ENCODE measurements around the gene MORF4L2. TPM values are rescaled to one million over a fixed set of nuclear protein-coding genes. Genes with fewer than 3 reads are reported as not detected.

MORF4L2 gene, protein sequence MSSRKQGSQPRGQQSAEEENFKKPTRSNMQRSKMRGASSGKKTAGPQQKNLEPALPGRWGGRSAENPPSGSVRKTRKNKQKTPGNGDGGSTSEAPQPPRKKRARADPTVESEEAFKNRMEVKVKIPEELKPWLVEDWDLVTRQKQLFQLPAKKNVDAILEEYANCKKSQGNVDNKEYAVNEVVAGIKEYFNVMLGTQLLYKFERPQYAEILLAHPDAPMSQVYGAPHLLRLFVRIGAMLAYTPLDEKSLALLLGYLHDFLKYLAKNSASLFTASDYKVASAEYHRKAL
- 100 to 1,000 TPM; 132 to 256 (median 144) TPM for total RNA-seq

DNA sequence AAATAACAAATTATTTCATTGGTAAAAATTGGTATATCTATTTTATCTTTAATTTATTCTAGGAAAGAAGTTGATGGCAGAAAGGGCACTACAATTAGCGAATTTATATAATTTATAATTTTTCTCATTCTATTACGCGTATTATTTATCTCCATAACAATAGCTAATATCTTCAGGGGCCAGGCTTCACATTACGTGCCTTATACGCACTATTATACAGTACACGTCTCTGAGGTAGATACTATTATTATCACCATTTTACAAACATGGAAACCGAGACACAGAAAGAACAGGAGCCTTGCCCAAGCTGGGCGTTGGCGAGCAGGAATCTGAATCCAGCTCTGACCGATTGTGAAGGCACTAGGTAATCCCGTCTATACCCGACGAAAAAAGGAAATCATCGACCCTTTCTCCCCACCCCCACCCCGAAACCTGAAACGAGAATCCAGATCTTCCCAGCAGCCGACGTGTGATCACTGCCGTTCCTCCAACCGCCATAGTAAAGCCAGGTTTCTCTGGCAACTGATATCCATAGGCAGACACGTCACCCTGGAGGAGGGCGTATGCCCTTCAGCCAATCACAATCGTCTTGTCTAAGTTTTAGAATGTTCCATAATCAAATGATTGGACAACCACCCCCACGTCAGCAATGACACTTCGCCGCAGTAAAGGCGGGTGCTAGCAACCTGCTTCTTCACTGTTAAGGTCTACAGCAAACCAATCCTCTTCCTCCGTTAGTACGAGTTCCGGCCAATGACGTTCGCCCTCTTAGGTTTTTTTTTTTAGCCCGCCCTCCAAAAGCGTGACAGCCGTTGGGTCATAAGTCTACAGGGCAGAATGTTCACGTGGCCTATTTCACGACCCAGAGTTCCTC is at the start of gene MORF4L2:
Gene MORF4L2, minus strand, starts transcription at position 501 of the 874 bp plus-strand sequence. CDS start 9,672 bp downstream, outside the sequence.
- TF ChIP-seq, protein P1, sequence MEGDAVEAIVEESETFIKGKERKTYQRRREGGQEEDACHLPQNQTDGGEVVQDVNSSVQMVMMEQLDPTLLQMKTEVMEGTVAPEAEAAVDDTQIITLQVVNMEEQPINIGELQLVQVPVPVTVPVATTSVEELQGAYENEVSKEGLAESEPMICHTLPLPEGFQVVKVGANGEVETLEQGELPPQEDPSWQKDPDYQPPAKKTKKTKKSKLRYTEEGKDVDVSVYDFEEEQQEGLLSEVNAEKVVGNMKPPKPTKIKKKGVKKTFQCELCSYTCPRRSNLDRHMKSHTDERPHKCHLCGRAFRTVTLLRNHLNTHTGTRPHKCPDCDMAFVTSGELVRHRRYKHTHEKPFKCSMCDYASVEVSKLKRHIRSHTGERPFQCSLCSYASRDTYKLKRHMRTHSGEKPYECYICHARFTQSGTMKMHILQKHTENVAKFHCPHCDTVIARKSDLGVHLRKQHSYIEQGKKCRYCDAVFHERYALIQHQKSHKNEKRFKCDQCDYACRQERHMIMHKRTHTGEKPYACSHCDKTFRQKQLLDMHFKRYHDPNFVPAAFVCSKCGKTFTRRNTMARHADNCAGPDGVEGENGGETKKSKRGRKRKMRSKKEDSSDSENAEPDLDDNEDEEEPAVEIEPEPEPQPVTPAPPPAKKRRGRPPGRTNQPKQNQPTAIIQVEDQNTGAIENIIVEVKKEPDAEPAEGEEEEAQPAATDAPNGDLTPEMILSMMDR (IDR thresholded peaks at IDR 0.05; ENCODE audit: low read depth) = no peak

DNA sequence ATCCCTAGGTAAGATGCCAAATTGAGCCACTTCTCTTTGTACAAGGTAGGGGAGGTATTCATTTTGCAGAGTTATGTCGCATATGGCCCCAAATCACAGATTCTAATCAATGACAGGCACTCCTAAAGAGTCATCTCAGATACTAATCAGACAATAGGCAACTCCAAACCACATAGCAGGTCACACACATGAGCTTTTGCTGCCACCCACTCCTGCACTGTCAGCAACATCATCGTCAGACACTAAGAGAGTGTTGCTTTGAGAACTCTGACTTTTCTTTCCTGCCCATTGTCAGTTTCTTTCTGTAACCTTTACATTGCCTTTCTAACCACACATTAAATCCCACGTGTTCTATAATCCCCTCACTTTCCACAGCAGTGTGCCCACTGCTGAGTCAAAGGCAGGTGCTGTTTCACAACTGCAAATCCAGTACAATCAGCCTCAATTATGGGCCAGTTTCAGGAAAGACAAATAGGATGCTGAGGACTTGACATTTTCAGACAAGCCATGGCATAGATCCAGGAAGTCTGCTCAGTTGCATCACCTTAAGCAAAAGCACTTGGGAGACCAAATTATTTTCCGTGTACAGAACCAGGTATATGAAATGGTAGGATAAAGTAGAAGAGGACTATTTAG is 47.7 kb upstream of the MORF4L2 start:
- TF ChIP-seq, protein P1 (IDR thresholded peaks at IDR 0.05; ENCODE audit: low read depth) = no peak

DNA sequence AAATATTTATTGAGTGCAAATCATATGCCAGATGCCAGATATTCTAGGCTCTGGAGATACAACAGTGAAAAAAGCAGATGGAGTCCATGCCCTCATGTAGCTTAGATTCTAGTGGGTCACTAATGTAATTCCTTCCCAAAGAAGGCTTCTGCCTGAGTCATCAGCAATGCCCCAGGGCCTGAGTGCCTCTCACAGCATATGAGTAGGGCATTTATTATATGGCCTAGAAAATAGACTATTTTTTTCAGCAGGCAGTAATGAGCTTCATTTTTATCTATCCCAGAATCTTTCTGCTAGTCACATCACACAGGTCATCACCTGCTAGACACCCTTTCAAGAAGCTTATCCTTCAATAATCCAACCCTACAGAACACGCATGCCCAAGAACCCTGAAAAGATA is 46.5 kb upstream of the MORF4L2 start:
- TF ChIP-seq, protein P1 (IDR thresholded peaks at IDR 0.05; ENCODE audit: low read depth) = no peak

DNA sequence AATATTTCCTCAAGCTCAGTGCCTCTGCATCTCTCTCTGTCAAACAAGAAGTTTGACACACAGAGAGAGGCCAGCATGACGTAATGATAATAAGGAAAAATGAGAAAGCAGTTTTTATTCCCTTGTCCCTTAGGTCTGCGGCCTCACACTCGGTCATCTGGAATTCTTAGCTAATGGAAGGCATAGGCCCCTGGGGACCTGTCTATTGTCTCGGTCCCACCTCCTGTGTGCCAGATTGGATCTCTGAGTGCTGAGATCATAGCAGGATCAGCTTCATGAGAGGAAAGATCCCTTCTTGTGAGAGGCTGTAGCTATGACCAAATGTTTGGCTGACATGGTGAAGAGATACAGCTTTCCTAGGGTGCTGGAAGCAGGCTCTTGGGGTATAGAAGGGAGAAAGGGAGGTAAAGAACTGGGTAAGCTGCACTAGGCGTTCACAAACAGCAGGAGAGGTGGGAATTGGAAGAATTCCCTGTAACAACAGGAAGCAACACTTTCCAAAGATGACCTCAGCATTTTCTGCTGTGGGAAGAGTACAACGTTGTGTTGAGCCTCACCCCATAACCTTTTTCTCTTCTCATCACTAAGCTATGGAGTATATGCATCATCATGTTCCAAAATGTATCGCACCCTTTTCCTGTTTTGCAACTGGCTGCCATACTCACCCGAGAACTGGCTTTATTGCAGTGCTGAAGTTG is 44.4 kb upstream of the MORF4L2 start:
- TF ChIP-seq, protein P1 (IDR thresholded peaks at IDR 0.05; ENCODE audit: low read depth) = no peak

DNA sequence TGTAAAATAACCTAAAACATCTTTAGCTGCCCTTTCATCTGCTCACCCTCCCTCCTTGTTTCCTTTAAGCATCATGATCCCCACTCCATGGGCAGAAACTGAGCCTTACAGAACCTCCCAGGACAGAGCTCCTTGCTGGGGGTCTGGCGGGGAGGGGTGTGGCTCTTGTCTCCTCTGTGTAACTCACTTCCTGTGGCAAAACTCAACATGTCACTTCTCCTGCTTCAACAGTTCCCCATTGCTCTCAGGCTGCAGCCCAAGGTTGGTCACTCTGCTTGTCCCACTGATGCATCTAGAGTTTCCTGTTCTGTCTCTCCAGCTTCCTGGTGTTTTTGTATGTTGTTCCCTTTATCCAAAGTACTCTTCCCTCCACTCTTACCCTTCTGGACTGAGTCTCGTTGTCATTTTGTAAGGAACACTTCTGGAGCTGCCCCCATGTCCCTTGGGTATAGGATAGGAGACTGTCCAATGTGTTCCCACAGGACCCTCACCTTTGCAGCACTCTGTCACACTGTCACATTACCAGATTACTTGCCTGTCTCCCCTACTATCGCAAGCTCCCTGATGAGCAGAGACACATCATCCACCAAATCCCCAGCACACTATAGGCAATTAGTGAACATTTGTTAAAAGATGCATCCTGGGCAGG is 43.8 kb upstream of the MORF4L2 start:
- TF ChIP-seq, protein P1 (IDR thresholded peaks at IDR 0.05; ENCODE audit: low read depth) = no peak

DNA sequence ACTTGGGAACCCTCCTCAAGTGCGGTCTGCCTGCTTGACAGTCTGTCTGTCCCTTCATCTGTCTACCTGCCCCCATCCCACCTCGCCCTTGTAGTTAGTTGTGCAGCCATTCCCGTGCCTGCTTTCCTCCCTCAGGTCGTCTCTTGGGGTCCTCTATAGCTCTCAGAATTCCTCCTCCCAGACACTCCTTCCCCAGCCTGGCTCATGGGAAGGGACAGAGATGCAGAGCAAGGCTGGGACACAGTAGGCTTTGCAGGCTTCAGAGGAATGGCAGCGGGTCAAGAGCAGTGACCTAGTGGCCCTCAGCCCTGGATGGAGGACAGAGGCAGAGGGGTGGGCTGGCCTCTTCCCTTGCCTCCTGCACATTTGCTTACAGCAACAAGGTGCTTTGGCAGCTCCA is 42.5 kb upstream of the MORF4L2 start:
- TF ChIP-seq, protein P1 (IDR thresholded peaks at IDR 0.05; ENCODE audit: low read depth) = no peak
